NT2/D1 (cell line): ENCODE data around the gene PLEK2.
"Not testable (repeated sequence)": the region's sequence is repeated elsewhere in the genome, so short reads cannot be mapped to it uniquely, and the experiment has no call there.

Experiments used
- DNase-seq: peaks from one replicate; pipeline ENCODE4 v3.0.0-alpha.2; 2011; ENCODE audit warnings: low read depth, low spot score
- H3K27me3 ChIP-seq: 2 replicates; pipeline ENCODE4 v1.6.0; 2011; ENCODE audit warnings: mild to moderate bottlenecking; ENCODE audit not compliant: insufficient read length, insufficient read depth
- H3K36me3 ChIP-seq: 2 replicates; pipeline ENCODE4 v1.6.1; 2011; ENCODE audit warnings: mild to moderate bottlenecking, low read length, mixed read lengths; ENCODE audit not compliant: insufficient read depth, insufficient read length
- H3K4me1 ChIP-seq: 2 replicates; pipeline ENCODE4 v1.5.1; 2011; ENCODE audit not compliant: insufficient read depth, insufficient read length
- H3K4me3 ChIP-seq: 2 replicates; pipeline ENCODE4 v1.5.1; 2011; ENCODE audit warnings: low read depth; ENCODE audit not compliant: insufficient read length
- H3K9ac ChIP-seq: 2 replicates; pipeline ENCODE4 v1.6.0; 2011; ENCODE audit warnings: low read depth; ENCODE audit not compliant: insufficient read length
- H3K9me3 ChIP-seq: 2 replicates; pipeline ENCODE4 v1.5.1; 2011; ENCODE audit warnings: mild to moderate bottlenecking, low read length; ENCODE audit not compliant: insufficient read depth
- SUZ12 ChIP-seq: IDR thresholded peaks from 2 replicates; pipeline ENCODE4 v1.6.1; 2011; ENCODE audit not compliant: insufficient read length, insufficient read depth; ENCODE audit errors: extremely low read depth
- YY1 ChIP-seq: IDR thresholded peaks from 2 replicates; pipeline ENCODE4 v1.6.1; 2011; ENCODE audit not compliant: insufficient read length, insufficient read depth
- ZNF274 ChIP-seq: IDR thresholded peaks from 2 replicates; pipeline ENCODE4 v1.6.1; 2011; ENCODE audit warnings: mild to moderate bottlenecking, low read depth, low read length

Gene PLEK2

GRCh38 chr14:67357186-67357968, 54.6 kb downstream of the PLEK2 start:
- no peak for DNase-seq
- Histone ChIP-seq H3K4me3 (no peak overlapping the region), H3K9me3 (no peaks in the 10 kb centered on the region), H3K4me1 (no peaks in the 10 kb centered on the region), H3K9ac (peak overlapping the region; percentile 46), H3K27me3 (no peaks in the 10 kb centered on the region), H3K36me3 (peaks cover 23% of the 10 kb centered on the region)
- TF ChIP-seq SUZ12 (no peak), YY1 (no peak), ZNF274 (no peak)

- Histone ChIP-seq H3K4me3 (no peak overlapping the region), H3K4me1 (no peaks in the 10 kb centered on the region), H3K9ac (no peak overlapping the region), H3K36me3 (peaks cover 45% of the 10 kb centered on the region), H3K27me3 (no peaks in the 10 kb centered on the region), H3K9me3 (no peaks in the 10 kb centered on the region)
- TF ChIP-seq YY1 (no peak), ZNF274 (no peak), SUZ12 (no peak)
- DNase-seq, result no peak
These were observed 59.9 kb downstream of the PLEK2 start for GRCh38 chr14:67352055-67352454.

- DNase-seq, result no peak
- Histone ChIP-seq H3K9me3 (peaks cover 9% of the 10 kb centered on the region; the same call in 1 of the 2 replicates), H3K4me1 (no peaks in the 10 kb centered on the region), H3K36me3 (peaks cover 64% of the 10 kb centered on the region), H3K27me3 (no peaks in the 10 kb centered on the region), H3K9ac (no peak overlapping the region), H3K4me3 (no peak overlapping the region)
- TF ChIP-seq ZNF274, result no peak
- TF ChIP-seq YY1, result no peak
- no peak for TF ChIP-seq SUZ12
These were observed 66.4 kb downstream of the PLEK2 start for GRCh38 chr14:67345583-67345982.

GRCh38 chr14:67343601-67344230, 68.2 kb downstream of the PLEK2 start:
- no peaks in the 10 kb centered on the region for H3K4me1 ChIP-seq
- H3K4me3 ChIP-seq, result no peak overlapping the region
- no peak overlapping the region for H3K9ac ChIP-seq
- H3K36me3 ChIP-seq, result peaks cover 61% of the 10 kb centered on the region
- no peak for DNase-seq
- no peaks in the 10 kb centered on the region for H3K27me3 ChIP-seq
- TF ChIP-seq ZNF274 (no peak), YY1 (no peak), SUZ12 (no peak)
- H3K9me3 ChIP-seq, result peaks cover 9% of the 10 kb centered on the region; the same call in 1 of the 2 replicates

GRCh38 chr14:67341231-67341630, 70.7 kb downstream of the PLEK2 start:
- not testable (repeated sequence) for DNase-seq

More at GRCh38 chr14:67341231-67341630, 70.7 kb downstream of the PLEK2 start:
- H3K9me3 ChIP-seq, H3K9ac ChIP-seq, H3K27me3 ChIP-seq, H3K4me1 ChIP-seq, H3K4me3 ChIP-seq: not testable (repeated sequence)
- H3K36me3 ChIP-seq, result peaks cover 69% of the 10 kb centered on the region
